Activated naive CD8-positive, alpha-beta T cell treated with anti-CD3 and anti-CD28 coated beads for 36 hours (primary cell): ENCODE results near the gene SP3. TPM values are rescaled to one million over a fixed set of nuclear protein-coding genes. Genes with fewer than 3 reads are reported as not detected.

ENCODE experiments used
- DNase-seq: peaks from one replicate; pipeline ENCODE4 v3.0.0; 2021
- H3K27ac Mint-ChIP-seq: one replicate; pipeline ENCODE4 v1.8.0; 2022; ENCODE audit warnings: mild to moderate bottlenecking, moderate library complexity, mixed read lengths
- H3K27me3 Mint-ChIP-seq: one replicate; pipeline ENCODE4 v1.8.0; 2022; ENCODE audit warnings: mild to moderate bottlenecking, mixed read lengths
- H3K36me3 Mint-ChIP-seq: one replicate; pipeline ENCODE4 v1.8.0; 2021; ENCODE audit warnings: mild to moderate bottlenecking, mixed read lengths
- H3K4me1 Mint-ChIP-seq: one replicate; pipeline ENCODE4 v1.8.0; 2021; ENCODE audit warnings: mixed read lengths
- H3K4me3 Mint-ChIP-seq: one replicate; pipeline ENCODE4 v1.8.0; 2022; ENCODE audit warnings: mild to moderate bottlenecking, moderate library complexity, mixed read lengths
- H3K9me3 Mint-ChIP-seq: one replicate; pipeline ENCODE4 v1.8.0; 2022; ENCODE audit warnings: mixed read lengths
- total RNA-seq, 2 experiments: library from RNA; stranded (reverse); gene quantifications; one replicate each; pipeline ENCODE4 v1.2.3, GENCODE V29; 2021

The SP3 gene
- total RNA-seq, 2 experiments from 2014 or later, result 84.7 to 86.8 TPM

- no peak overlapping the region for H3K4me3 Mint-ChIP-seq
- no peaks in the 10 kb centered on the region for H3K36me3 Mint-ChIP-seq
- no peak overlapping the region for H3K27ac Mint-ChIP-seq
- H3K9me3 Mint-ChIP-seq, result no peaks in the 10 kb centered on the region
- DNase-seq, result no peak
- peaks cover 2% of the 10 kb centered on the region for H3K4me1 Mint-ChIP-seq
- peaks cover 3% of the 10 kb centered on the region for H3K27me3 Mint-ChIP-seq
Observed at GRCh38 chr2:174002679-174003078, 37.5 kb upstream of the SP3 start.

DNA sequence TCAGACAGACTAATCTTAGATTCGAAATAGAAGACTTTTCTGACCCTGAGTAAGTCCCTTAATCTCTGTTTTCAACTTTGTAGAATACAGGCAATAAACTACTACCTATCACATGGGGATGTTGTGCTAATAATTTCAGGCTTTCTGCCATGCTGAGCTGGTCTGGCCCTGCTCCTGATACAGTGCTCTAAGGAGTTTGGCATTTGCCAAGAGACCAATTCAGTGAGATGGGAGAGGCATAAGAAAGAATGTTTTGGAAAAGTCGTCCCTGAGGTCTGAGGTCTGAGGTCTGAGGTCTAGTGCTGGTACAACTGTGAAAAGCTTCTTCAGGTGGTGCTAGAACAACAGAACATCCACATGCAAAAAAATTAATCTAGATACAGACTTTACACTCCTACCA, 35.9 kb upstream of the SP3 start:
- H3K27ac Mint-ChIP-seq, result no peak overlapping the region
- H3K4me3 Mint-ChIP-seq, result no peak overlapping the region
- no peak for DNase-seq
- peaks cover 2% of the 10 kb centered on the region for H3K4me1 Mint-ChIP-seq
- no peaks in the 10 kb centered on the region for H3K36me3 Mint-ChIP-seq
- peaks cover 3% of the 10 kb centered on the region for H3K27me3 Mint-ChIP-seq
- no peaks in the 10 kb centered on the region for H3K9me3 Mint-ChIP-seq

- H3K4me3 Mint-ChIP-seq, result no peak overlapping the region
- no peaks in the 10 kb centered on the region for H3K4me1 Mint-ChIP-seq
Observed at GRCh38 chr2:173999724-174000123, 34.6 kb upstream of the SP3 start.

DNA sequence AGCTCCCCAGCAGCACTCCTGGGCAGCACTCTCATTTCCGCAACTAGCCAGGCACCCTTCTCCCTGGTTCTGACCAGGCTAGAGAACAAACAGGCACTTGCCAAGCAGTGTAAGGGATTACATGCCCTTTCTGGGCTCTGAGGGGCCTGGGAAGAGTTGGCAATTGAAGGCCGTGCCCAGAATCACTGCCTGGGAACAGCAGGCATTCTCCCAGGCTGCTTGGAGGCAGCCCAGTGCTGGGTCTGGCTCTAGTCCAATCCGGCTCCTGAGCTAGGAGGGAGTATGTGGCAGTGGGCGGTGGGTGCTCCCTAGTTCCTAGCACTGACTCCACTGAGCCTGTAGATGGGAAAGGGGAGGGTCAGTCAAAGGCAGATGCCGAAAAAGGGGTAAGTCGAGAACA, 34.1 kb upstream of the SP3 start:
- H3K36me3 Mint-ChIP-seq, result no peaks in the 10 kb centered on the region
- H3K27ac Mint-ChIP-seq, result no peak overlapping the region
- H3K9me3 Mint-ChIP-seq, result no peaks in the 10 kb centered on the region
- H3K4me3 Mint-ChIP-seq, result no peak overlapping the region
- peaks cover 3% of the 10 kb centered on the region for H3K27me3 Mint-ChIP-seq
- DNase-seq, result no peak
- no peaks in the 10 kb centered on the region for H3K4me1 Mint-ChIP-seq

More at GRCh38 chr2:173999724-174000123, 34.6 kb upstream of the SP3 start:
- Mint-ChIP-seq H3K36me3 (no peaks in the 10 kb centered on the region), H3K27me3 (peaks cover 3% of the 10 kb centered on the region), H3K27ac (no peak overlapping the region), H3K9me3 (no peaks in the 10 kb centered on the region)
- no peak for DNase-seq

DNA sequence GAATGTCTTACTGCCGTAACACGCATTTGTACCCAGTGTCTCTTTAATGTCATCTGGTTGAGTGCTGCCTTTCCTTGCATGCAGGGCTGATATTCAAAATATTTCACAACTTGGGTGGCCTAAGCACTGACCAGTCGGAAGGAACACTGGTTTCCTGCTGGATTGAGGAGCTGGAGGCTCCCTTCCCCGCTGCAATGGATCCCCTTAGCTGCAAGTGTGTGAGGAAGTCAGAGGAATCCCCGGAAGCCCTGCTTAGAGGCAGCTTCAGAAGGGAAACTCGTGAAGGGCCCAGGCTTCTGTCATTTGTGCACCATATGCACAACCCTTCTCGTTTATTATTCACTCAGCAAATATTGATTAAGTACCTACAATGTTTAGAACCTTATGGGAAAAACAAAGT, 33.2 kb upstream of the SP3 start:
- Mint-ChIP-seq H3K4me1 (no peaks in the 10 kb centered on the region), H3K9me3 (no peaks in the 10 kb centered on the region), H3K27ac (no peak overlapping the region), H3K4me3 (no peak overlapping the region), H3K27me3 (peaks cover 10% of the 10 kb centered on the region), H3K36me3 (no peaks in the 10 kb centered on the region)
- DNase-seq, result no peak

DNA sequence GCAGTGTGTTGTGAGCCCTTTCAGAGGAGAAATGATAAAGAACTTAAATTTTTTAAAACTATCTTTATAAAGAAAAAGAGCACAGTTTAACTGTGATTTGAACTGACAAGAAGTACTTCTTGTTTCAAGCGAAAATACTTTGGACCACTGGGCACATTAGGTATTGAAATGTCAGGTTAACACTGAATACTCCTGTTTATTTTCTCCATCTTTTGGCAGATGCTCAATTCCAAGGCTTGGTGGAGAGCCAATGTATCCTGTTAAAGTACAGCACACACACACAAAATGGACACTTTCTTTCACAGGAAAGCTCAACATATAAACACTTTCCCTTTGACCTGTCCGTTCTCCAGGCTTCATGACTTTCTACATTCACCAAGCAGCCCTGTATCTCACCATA, 32.6 kb upstream of the SP3 start:
- Mint-ChIP-seq H3K27me3 (peaks cover 10% of the 10 kb centered on the region), H3K9me3 (no peaks in the 10 kb centered on the region), H3K27ac (no peak overlapping the region), H3K4me3 (no peak overlapping the region), H3K4me1 (no peaks in the 10 kb centered on the region), H3K36me3 (no peaks in the 10 kb centered on the region)
- no peak for DNase-seq

GRCh38 chr2:173997269-173997668, 32.1 kb upstream of the SP3 start:
- H3K27ac Mint-ChIP-seq, result no peak overlapping the region
- no peak overlapping the region for H3K4me3 Mint-ChIP-seq
- no peaks in the 10 kb centered on the region for H3K36me3 Mint-ChIP-seq
- peaks cover 10% of the 10 kb centered on the region for H3K27me3 Mint-ChIP-seq
- H3K4me1 Mint-ChIP-seq, result no peaks in the 10 kb centered on the region
- no peaks in the 10 kb centered on the region for H3K9me3 Mint-ChIP-seq
- DNase-seq, result no peak

DNA sequence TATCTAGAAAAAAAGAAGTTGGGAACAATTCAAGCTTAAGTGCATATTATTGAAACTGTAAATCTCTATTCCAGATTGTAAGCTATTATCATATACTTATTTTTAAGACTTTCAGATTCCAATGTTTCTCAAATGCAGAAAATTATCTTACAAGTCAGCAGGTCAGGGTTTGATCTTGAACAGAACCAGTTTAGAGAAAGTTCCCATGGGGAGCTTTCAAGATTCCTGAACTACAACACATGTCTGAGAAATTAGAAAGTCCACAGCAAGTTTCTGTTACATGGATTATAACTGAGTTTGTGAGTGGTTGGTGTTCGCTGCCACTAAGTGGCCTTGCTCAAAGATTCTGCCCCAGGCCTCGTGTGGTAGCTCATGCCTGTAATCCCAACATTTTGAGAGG, 31.6 kb upstream of the SP3 start:
- no peaks in the 10 kb centered on the region for H3K9me3 Mint-ChIP-seq
- H3K27me3 Mint-ChIP-seq, result peaks cover 10% of the 10 kb centered on the region
- H3K27ac Mint-ChIP-seq, result no peak overlapping the region
- no peaks in the 10 kb centered on the region for H3K36me3 Mint-ChIP-seq
- no peak for DNase-seq
- H3K4me1 Mint-ChIP-seq, result no peaks in the 10 kb centered on the region
- no peak overlapping the region for H3K4me3 Mint-ChIP-seq

- Mint-ChIP-seq H3K9me3 (no peaks in the 10 kb centered on the region), H3K27me3 (peaks cover 10% of the 10 kb centered on the region), H3K36me3 (no peaks in the 10 kb centered on the region), H3K27ac (no peak overlapping the region), H3K4me1 (no peaks in the 10 kb centered on the region), H3K4me3 (no peak overlapping the region)
- no peak for DNase-seq
Observed at GRCh38 chr2:173993459-173993858, 28.3 kb upstream of the SP3 start.

- H3K27me3 Mint-ChIP-seq, result peaks cover 10% of the 10 kb centered on the region
- H3K9me3 Mint-ChIP-seq, result no peaks in the 10 kb centered on the region
- no peak overlapping the region for H3K27ac Mint-ChIP-seq
- DNase-seq, result no peak
- H3K36me3 Mint-ChIP-seq, result no peaks in the 10 kb centered on the region
- no peak overlapping the region for H3K4me3 Mint-ChIP-seq
- no peaks in the 10 kb centered on the region for H3K4me1 Mint-ChIP-seq
Observed at GRCh38 chr2:173991856-173992588, 26.8 kb upstream of the SP3 start.

- peaks cover 10% of the 10 kb centered on the region for H3K27me3 Mint-ChIP-seq
- H3K4me1 Mint-ChIP-seq, result no peaks in the 10 kb centered on the region
- H3K4me3 Mint-ChIP-seq, result no peak overlapping the region
- no peak overlapping the region for H3K27ac Mint-ChIP-seq
- no peak for DNase-seq
- no peaks in the 10 kb centered on the region for H3K9me3 Mint-ChIP-seq
- H3K36me3 Mint-ChIP-seq, result no peaks in the 10 kb centered on the region
Observed at GRCh38 chr2:173990970-173991819, 26.0 kb upstream of the SP3 start.

DNA sequence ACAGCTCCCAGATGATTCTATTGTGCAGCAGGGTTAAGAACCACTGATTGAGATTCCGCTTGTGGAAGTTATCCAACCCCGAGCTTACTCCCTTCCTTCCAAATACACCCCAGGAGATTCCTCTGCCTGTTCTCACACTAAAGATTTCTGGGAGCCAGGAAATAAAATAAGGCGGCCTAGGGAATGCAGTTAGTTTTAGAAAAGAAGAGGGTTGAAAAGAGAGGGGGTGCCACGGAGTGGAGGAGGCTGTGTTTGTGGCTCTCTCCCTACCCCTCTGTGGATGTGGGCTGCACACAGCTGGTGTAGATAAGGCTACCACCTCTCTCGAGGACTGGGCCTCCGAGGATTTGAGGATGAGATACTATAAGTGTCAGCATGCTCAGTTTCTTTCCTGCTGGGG, 25.1 kb upstream of the SP3 start:
- Mint-ChIP-seq H3K9me3 (no peaks in the 10 kb centered on the region), H3K36me3 (no peaks in the 10 kb centered on the region), H3K4me1 (peaks cover 2% of the 10 kb centered on the region), H3K27me3 (peaks cover 10% of the 10 kb centered on the region), H3K4me3 (no peak overlapping the region), H3K27ac (no peak overlapping the region)
- no peak for DNase-seq

GRCh38 chr2:173989884-173990215, 24.7 kb upstream of the SP3 start:
- DNase-seq, result no peak
- Mint-ChIP-seq H3K27ac (no peak overlapping the region), H3K4me3 (no peak overlapping the region), H3K9me3 (no peaks in the 10 kb centered on the region), H3K36me3 (no peaks in the 10 kb centered on the region), H3K27me3 (peaks cover 10% of the 10 kb centered on the region), H3K4me1 (peaks cover 2% of the 10 kb centered on the region)

- Mint-ChIP-seq H3K9me3 (no peaks in the 10 kb centered on the region), H3K4me1 (peaks cover 2% of the 10 kb centered on the region), H3K36me3 (no peaks in the 10 kb centered on the region), H3K27ac (no peak overlapping the region), H3K4me3 (no peak overlapping the region), H3K27me3 (peaks cover 10% of the 10 kb centered on the region)
- no peak for DNase-seq
Observed at GRCh38 chr2:173989160-173989883, 24.1 kb upstream of the SP3 start.

DNA sequence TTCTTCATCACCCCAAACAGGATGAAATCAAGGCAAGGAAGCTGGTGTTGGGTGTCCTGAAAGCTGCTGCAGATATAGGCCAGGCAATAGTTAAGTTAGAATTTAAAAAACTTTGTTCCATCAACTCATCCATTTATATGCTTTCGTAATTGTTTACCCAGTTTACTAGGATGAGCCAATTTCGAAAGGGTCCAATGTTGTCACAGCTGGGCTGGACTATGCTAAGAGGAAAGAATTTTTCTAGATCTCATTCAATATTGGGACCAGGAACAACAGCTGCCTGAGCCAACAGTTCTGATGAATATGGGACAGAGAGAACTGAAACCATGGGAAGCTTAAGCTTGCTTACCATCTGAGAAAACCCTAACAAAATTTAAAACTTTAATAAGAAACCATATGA, 21.6 kb upstream of the SP3 start:
- no peak for DNase-seq
- Mint-ChIP-seq H3K4me1 (peaks cover 4% of the 10 kb centered on the region), H3K27ac (no peak overlapping the region), H3K4me3 (no peak overlapping the region), H3K9me3 (no peaks in the 10 kb centered on the region), H3K27me3 (peaks cover 3% of the 10 kb centered on the region), H3K36me3 (no peaks in the 10 kb centered on the region)
